ENCODE data around the gene NPAS3.

NPAS3 gene

DNA sequence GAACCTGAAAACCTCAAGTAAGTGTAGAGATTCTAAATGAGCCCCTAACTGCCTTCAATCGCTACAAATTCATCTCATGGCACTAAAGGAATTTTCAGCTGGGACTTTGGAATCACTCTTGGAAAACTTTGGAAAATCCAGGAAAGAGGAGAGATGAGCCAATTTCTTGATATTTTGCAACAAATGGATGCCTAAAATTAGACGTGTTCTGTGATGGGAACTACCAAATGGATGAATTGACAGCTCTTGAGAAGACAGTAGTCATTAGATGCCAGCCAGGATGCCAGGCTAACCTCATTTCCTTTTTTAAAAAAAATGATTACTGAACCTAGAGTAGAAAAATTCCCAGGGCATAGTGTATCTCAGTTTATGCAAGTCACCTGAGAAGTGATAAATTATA lies 78.3 kb downstream of the NPAS3 start:
- no peak for FAIRE-seq

DNA sequence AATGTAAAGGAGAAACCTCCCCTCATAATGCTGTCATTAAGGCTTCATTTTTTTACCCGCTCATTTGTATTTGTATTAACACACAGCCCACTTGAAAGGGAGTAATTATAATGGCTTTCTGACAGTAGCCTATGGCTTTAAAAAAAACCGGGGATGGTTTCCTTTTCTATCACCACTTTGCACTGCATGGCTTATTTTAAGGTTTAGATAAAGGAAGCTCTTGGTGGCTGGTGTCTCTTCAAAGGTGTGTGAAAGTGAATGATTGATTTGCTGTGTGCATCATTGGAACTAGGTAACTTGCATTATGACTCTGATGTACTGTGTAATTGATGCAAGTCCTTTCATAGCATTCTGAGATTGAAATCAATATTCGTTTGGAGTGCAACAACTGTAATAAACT lies 80.7 kb downstream of the NPAS3 start:
- FAIRE-seq: peak; percentile 41

DNA sequence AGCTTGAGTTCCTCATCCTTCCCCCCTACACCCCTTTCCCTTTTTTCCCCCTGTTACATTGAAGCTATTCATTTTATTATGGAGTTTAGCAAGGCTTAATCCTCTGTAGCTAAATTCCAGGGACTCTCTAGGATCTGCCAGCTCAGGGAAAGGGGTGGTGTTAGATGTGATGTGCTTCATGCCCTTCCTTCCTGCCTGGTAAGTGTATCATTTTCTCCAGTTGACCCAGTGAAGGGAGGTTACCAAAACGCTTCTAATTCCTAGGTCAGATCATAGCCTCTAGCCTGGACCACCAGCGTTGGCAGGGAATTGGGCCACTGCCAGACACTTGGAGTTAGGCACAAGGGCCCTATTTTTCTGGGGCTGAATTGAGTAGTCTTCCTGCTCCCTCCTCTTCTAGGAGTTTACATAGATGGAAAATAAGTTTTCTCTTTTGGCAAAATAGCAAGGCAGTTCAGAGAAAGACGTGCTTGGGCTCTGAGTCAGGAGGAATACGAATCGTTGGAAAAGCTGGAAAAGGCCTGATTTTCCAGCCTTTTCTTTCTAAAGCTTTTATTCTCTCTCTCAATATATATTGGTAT lies 88.3 kb downstream of the NPAS3 start:
- FAIRE-seq: peak; percentile 98

DNA sequence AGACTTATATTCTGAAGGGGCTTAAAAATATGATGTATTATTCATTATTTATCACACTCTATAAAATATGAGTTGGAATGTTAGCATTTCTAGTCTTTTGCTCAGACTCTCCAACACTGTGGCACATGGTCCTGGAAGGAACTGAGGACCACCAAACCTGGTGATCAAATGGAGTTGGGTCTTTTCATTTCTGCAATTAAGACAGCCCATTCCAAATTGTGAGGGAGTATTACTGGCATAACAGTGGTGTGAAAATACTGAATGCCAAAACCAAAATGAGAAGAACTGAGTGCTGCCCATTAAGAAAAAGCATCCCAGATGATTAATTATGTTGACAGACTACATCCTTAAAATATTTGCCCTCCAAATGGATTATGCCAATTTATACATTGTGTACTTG lies 90.8 kb downstream of the NPAS3 start:
- FAIRE-seq: no peak

DNA sequence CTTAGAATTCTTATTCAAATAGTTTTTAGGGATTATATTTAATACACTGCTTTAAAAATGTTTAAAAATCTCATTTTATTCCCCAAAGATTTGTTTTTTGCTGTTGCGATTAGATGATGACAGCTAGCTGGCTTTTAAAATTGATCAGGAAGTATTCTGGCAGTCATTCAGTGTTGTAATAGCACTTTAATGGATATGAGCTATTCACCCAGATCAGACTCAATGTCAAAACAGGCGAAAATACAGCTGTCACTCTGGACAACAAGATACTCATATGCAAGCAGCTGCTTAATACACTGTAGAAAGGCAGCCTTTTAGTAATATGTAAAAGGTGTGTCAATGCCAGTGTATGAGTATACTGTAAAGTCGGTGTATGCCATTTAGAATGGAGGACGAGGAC lies 91.7 kb downstream of the NPAS3 start:
- FAIRE-seq: peak; percentile 40

DNA sequence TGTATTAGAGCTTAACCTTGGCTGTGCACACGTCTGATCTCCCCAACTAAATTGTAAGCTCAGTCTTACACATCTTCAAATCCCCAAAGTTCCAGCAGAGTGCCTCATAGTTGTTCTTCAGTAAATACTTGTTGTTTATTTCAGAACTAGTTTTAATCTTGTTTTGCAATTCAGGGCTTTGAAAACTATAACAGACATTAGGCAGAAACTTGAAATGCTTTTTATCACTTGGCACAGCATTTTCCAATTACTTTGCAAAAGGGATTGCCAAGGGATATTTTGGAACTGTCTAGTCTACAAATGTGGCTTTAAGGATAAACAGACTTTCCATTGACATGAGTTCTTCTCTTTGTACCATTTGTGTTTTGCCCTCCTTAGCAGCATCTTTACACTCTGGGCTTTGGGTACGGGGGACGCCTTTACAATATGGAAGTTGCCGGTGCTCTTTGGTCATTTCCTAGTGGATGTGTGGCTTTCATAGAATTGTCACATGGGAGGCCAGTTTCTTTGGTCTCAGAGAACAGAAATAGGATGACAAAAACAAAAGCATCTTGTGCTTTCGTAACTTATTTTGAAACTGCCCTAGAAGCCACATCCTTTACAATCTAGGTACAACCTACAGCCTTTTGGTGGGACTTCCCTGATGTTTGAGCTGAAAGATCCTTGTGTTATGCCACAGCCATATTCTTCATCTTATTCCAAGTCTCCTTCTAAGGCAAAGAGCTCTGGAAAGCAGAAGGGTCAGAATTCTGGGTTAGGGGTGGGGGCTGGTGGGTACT lies 96.9 kb downstream of the NPAS3 start:
- no peak for FAIRE-seq

DNA sequence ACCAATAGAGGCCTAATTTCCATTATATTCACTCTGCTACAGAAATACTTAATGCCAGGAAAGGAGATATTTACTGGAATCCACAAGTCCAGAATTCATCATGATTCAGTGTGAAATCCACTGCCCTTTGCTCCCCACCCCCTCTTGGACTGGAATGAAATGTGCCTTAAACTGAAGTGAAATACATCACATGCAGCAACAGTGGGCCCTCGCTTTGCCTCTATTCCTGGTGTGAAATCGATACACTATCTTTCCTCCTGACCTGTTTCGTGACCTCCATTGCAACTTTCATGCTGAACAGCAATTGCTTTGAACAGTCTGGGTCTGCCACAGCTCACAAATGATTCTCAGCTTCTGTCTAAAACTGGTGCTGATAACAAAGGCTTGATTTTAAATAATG lies 100.6 kb downstream of the NPAS3 start:
- FAIRE-seq: no peak

DNA sequence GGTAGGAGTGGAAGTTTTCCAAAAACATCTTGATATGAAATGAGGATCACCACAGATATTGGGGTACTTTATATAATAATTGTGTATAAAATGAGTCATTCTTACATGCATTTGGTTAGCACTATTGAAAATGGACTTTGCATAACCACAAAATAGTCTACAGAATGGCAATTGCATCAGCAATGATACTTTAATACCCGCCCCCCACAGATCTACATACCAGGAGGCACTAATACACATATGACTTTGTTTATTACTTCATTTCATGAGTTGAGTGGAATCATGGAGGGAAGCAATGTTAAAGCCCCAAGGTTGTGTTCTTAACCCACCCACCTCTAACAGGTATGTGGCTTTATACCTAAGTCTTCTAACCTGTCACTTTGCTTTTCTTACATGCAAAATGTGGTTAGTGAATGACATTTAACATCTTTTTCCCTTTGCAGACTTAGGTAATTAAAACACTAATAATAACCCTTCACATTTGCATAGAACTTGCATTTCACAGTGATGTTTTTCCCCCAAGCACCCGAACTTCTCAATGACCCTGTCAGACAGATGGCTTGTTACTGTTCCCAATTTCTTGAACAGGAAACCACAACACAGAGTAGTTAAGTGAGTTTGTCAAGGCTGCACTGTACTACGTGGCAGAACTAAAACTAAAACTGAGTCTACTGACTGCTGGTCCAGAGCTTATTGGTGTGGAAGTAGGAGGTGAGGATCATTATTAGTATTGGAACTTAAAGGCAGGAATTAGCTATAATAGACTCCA lies 101.9 kb downstream of the NPAS3 start:
- no peak for FAIRE-seq

DNA sequence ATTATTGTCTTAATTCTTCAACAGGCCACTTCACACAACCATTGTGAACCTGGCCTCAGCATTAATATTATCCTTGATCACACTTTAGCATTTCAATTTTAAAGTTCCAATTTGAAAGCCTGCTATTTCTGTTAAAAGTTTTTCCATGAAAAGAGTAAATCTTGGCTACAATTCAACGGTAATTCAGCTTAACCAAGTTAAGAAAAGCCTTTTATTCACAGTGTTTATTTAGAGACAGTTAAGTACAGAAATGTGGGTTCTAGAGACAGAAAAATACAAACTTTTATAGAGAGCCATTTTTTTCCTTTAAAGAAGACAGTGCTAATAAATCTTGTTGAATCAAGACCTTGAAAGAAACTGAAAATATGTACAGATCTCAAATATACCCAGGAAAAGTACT lies 103.9 kb downstream of the NPAS3 start:
- FAIRE-seq: no peak

DNA sequence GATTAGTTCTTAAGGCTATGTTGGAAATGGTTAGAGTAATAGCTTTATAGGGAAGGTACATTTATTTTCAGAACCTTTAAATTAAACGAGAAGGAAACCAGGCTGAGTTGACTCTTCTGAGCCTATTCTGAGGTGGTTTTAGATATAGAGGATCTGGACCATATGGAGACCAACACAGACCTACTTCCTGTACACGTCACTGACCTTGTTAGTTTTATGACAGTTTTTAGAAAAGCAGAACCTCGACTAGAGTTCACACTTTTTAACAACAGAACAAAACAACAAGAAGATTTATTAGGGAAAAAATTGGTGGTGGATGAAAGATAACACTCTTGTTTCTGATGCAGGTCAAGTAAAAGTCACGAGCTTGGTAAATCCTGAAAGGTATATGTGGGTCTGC lies 107.1 kb downstream of the NPAS3 start:
- FAIRE-seq: no peak

DNA sequence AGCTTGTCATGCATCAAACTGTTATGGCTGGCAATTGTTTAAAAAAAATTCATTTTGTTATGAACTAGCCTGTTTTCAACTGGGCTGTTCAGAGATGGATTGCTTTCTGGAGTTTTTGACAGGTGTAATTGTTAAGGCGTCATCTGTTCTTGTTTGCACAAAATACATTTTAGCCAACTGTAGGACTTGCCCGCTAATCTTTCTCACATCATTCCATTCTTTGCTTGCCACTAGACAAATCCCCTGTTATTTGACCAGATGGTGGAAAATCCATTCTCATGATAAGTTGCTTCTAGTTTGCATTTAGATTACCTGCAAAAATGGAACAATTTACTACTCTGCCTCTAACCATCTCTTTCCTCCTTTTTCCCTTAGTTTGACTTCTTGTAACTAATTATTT lies 114.3 kb downstream of the NPAS3 start:
- FAIRE-seq: no peak

DNA sequence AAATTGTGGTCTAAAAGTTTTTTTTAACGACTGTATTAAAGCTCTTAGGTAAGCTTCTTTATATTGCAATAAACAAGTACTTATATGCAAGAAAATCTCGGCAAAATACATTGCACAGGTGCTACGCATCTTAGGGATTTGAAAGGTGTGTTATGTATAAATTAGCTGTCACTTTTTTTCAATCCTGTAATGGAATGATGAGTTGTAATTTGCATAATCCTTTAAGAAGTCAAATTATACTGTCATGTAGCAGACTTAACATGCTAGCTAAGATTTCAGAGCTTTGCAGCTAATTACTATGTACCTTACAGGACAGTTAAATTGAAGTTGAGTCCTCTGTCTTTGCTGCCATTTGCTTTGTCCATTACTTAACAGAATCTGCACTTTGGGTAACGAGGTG lies 117.5 kb downstream of the NPAS3 start:
- no peak for FAIRE-seq

DNA sequence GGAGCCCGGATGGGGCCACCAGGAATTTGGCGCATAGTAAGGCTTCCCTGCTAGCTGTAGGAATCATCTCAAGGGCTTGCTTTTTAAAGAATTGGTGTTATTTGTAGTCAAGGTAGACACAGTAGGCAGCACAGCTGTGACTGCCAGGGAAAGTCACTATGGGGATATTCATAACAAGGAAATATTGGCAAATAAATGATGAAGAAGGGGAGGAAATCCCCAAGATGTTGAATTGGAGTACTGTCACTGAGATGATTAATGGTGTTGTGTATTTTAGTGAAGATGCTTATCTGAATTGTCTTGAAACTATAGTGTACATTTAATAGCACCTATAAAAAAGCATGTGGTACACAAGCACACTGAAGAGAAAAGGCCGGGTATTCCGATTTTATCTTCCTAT lies 118.9 kb downstream of the NPAS3 start:
- no peak for FAIRE-seq

DNA sequence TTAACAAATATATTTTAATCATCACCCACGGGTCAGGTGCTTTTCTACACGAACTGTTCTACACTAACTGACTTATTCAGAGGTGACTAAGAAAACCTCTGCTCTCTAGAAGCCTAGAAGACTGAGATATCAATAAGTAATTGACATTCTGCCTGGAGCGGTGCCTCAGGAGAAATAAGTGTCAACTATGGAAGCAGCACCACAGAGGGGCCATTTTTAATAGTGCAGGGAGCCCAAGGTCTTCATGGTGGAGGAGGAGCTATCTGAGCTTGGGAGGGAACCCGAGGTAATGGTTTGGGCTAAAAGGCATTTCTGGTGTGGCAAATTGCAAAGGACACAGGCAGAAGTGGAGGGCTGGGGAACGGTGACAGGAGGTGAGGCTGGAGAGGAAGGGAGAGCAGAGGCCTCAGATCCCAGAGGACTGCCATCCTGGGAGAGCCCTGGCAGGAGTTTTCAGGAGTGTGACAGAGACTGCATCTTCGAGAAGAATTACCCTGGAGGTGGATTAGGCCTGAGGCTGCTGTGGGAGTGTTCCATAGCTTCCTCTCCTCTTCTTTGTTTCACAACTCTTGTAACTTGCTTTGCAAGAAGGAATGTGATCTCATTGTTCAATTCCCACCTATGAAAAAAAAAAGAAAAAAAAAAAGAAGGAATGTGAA lies 123.1 kb downstream of the NPAS3 start:
- no peak for FAIRE-seq

DNA sequence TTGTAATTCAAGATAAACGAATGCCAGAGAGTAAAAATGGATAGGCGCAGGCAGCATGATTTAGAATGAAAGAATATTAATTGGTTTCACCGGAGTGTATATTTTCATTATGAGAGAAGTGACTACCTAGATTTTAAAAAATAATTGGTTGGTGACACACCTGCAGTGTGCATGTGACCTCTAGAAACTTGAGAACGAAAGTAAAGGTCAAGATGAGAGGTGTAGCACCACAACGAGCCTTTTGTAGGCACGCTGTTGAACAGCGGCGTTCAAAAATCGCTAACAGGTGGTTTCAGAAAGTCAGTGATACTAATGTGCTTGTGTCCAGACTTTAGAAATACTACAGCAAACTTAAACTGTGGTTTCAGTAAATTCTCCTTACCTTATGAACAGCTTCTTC lies 123.8 kb downstream of the NPAS3 start:
- no peak for FAIRE-seq

DNA sequence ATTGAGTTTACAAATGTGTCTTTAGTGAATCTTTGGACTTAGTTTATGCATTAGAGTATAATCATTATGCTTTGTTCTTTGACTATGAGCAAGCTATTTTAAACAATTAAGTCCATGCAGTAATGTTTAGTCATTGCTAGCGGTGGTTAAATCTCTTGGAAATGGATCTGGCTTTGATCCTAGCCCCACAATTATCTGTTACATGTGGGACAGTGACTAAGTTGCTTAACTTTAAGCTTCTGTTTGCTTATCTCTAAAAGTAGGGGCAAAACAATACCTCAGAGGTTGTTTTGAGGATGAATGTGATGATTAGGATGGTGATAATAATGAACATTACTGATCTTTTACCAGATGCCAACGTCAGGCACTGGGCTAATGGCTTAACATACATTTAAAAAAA lies 124.2 kb downstream of the NPAS3 start:
- no peak for FAIRE-seq

DNA sequence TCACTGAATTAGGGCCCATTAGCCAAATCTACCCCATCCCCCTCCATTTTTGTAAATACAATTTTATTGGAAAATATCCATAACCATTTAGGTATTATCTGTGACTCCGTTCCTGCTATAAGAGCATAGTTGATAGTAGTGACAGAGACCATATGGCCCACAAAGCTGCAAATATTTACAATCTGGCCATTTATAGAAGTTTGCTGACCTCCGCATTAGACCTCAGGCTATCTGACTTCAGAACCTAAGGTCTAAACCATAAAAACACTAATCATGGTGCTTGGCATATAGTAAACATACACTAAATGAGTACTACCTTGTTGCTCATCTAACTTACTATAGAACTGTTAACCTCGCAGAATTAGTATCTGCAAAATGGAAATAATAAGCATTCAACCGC lies 124.8 kb downstream of the NPAS3 start:
- FAIRE-seq: no peak

DNA sequence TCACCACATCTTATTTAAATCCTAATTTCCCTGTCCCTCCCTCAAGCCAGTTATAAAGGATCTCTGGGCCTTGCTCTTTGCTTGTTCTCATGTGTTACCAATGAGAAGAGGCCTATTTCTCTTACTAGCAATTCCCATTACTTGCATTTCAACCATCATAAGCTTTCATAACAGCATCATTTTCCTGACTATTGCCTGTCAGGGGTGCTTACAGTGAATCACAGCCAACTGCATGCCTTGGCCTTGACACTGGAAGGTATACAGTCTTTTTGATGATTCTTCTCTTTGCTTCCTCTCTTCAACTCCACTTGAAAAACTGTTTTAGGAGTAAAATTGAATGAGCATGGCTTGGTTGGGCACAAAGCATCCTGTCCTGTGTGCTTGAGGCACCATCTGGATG lies 127.0 kb downstream of the NPAS3 start:
- no peak for FAIRE-seq

DNA sequence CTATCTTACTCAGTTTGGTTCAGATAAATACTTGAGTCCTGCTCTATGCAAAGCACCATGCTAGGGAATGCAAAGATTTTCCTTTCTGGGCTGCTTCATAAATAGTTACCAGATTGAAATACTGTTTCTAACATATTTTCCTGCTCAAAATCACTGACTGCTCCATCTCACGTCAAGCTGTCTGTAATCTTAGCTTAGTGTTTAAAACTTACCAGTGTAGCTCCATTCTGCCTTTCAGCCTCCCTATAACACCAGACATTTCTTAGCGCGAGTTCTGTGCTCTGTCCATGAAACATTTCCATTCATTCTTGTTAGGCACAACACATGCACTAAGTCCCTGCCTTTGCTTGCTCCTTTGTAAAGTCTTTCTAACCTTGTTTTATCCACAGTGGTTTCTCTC lies 129.4 kb downstream of the NPAS3 start:
- FAIRE-seq: no peak

DNA sequence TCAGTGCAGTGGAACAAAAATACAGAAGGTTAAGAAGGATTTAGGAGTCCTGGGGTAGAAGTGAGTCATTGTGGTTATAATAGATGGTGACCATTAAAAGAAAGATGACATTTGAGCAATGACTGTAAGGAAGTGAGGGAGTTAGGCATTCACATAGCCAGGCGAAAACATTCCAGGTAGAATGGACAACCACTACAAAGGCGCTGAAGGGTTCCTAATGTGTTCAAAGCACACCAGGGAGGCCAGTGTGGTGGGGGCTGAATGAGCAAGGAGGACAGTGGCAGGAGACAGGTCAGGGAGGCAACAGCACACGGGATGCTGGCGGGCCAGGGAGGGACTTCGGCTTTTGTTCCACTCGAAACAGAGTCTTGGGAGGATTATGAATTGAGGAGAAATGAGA lies 129.9 kb downstream of the NPAS3 start:
- FAIRE-seq: no peak

DNA sequence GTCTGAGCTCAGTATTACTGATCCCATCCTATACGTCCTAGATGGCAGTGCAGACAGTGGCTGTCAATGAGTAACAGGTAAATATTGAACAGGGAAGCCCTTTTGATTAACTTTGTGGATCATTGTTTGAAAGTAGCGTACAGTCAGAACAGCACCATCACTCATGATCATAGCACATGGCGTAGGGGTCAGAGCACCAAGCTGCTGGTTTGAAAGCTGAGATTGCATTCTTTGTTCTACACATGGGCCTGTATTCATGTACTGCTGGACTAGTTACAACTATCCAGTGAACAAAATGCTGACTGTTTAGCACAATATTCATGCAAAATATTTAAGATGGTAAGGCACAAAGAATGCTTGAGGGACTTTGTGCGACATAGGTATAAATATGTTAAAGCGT lies 131.8 kb downstream of the NPAS3 start:
- no peak for FAIRE-seq

DNA sequence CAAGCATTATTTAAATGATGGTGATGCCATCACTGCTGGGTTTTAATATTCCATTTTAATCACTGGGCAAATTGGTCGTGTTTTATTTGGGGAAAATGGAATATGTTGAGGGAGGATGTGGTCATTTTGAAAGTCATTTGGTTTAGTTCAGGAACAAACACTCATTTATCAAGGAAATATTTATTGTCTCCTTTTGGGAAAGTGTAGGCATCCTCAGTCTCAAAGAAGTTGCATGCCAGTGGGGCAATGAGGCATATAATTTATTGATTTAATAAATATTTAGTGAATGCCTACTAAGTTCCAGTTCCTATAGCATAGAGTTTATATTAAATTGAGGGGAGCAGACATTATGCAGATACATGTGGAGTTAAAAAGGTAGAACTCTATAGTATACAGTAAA lies 134.3 kb downstream of the NPAS3 start:
- FAIRE-seq: no peak

DNA sequence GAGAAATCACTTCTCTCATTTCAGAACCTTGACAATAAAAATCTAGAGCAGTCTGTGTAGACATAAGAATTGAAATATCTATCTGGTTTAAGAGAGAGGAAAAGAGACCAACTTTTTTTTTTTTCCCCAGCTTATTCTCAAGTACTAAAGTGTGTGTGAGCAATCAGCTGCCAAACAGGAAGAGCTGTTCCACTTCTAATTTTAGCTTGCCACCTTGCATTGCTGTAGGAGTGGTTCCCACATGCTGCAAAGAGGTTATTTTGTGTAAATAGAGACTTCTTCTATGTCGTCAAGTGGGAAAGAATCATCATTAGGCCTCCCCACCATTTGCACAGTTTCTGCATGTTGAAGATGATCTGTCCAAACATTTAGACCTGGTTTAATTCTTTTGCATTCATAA lies 142.6 kb downstream of the NPAS3 start:
- FAIRE-seq: no peak

DNA sequence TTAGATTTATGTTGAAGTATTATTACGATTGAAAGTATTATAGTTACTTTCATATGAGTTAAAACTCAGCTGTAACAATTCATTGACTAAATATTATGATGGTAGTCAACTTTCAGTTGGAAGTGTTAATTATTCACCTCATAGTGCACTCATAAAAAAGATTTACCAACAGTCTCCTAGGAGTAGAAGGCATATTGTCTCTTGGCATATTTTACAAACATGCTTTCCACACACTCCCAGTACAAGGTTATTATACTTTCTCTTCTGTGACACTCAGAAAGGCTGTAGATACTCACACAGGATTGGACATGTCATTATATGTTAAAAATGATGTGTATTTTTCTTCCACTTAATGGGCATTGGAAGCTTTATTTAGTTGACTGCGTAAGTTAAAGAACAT lies 147.1 kb downstream of the NPAS3 start:
- FAIRE-seq: no peak

Data from A204.1 (cell line).